Measurements from ENCODE around the gene OR51E1.

DNA sequence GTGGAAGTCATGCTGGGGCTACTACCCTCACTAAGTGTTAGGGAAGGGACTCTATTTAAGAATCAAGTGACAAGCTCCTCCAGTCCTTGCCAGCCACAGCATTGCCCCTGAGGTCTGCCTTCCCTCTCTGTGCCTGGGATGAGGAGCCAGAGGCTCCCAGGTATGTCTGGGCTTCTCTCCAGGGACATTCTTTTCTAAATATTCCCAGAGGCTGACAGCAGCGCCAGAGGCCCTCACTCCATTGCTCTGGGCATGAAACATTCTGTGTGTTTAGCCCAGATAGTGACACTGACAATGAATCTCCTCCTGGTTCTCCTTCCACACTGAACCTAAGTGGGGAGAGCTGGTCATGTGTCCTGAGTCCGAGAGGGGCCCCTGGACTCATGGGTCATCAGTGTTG, 2.2 kb downstream of the OR51E1 start:
- TF ChIP-seq, protein P1, sequence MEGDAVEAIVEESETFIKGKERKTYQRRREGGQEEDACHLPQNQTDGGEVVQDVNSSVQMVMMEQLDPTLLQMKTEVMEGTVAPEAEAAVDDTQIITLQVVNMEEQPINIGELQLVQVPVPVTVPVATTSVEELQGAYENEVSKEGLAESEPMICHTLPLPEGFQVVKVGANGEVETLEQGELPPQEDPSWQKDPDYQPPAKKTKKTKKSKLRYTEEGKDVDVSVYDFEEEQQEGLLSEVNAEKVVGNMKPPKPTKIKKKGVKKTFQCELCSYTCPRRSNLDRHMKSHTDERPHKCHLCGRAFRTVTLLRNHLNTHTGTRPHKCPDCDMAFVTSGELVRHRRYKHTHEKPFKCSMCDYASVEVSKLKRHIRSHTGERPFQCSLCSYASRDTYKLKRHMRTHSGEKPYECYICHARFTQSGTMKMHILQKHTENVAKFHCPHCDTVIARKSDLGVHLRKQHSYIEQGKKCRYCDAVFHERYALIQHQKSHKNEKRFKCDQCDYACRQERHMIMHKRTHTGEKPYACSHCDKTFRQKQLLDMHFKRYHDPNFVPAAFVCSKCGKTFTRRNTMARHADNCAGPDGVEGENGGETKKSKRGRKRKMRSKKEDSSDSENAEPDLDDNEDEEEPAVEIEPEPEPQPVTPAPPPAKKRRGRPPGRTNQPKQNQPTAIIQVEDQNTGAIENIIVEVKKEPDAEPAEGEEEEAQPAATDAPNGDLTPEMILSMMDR (IDR thresholded peaks at IDR 0.05) = no peak
- no peak for TF ChIP-seq EZH2 (IDR thresholded peaks at IDR 0.05; ENCODE audit: borderline replicate concordance, insufficient read depth, low read depth, low read length, poor library complexity, severe bottlenecking)

All from B cell (primary cell).